ENCODE data around the gene MAST2. TPM values are rescaled to one million over a fixed set of nuclear protein-coding genes. Genes with fewer than 3 reads are reported as not detected.
"Not testable (repeated sequence)": the region's sequence is repeated elsewhere in the genome, so short reads cannot be mapped to it uniquely, and the experiment has no call there.

MAST2 gene
- total RNA-seq, 1 donor: 24.2 TPM

- TF ChIP-seq CTCF (IDR thresholded peaks at IDR 0.05; ENCODE audit: extremely low read depth, low read depth, low read length): no peak
- Histone ChIP-seq H3K4me2 (ENCODE audit: insufficient read depth, low read length) (no peak overlapping the region), H3K4me1 (ENCODE audit: insufficient read depth, low read length) (peaks cover 14% of the 10 kb centered on the region)
Observed at GRCh38 chr1:45925728-45926287, 122.4 kb downstream of the MAST2 start.

GRCh38 chr1:45926330-45926729 lies 122.9 kb downstream of the MAST2 start:
- no peak for TF ChIP-seq CTCF (IDR thresholded peaks at IDR 0.05; ENCODE audit: extremely low read depth, low read depth, low read length)
- DNase-seq (ENCODE audit: insufficient read length, low spot score, missing footprints): no peak
- H3K79me2 ChIP-seq (ENCODE audit: insufficient read depth, low read length): peaks cover 12% of the 10 kb centered on the region
- H3K9me3 ChIP-seq (ENCODE audit: low read depth, low read length): no peaks in the 10 kb centered on the region
- no peak overlapping the region for H3K4me2 ChIP-seq (ENCODE audit: insufficient read depth, low read length)
- H2AFZ ChIP-seq (ENCODE audit: low read length): no peak overlapping the region
- peaks cover 14% of the 10 kb centered on the region for H3K4me1 ChIP-seq (ENCODE audit: insufficient read depth, low read length)
- no peaks in the 10 kb centered on the region for H4K20me1 ChIP-seq (ENCODE audit: insufficient read depth, low read length)
- no peaks in the 10 kb centered on the region for H3K36me3 ChIP-seq (ENCODE audit: insufficient read depth, low read length)
- H3K27me3 ChIP-seq (ENCODE audit: insufficient read depth, low read length): no peaks in the 10 kb centered on the region
- H3K4me3 ChIP-seq (ENCODE audit: insufficient read depth, low read length): no peak overlapping the region
- H3K27ac ChIP-seq (ENCODE audit: low read depth, low read length): no peak overlapping the region

More at GRCh38 chr1:45925728-45926287, 122.4 kb downstream of the MAST2 start:
- Histone ChIP-seq H2AFZ (ENCODE audit: low read length) (no peak overlapping the region), H3K36me3 (ENCODE audit: insufficient read depth, low read length) (no peaks in the 10 kb centered on the region), H3K9me3 (ENCODE audit: low read depth, low read length) (no peaks in the 10 kb centered on the region), H4K20me1 (ENCODE audit: insufficient read depth, low read length) (no peaks in the 10 kb centered on the region), H3K4me3 (ENCODE audit: insufficient read depth, low read length) (no peak overlapping the region), H3K27ac (ENCODE audit: low read depth, low read length) (no peak overlapping the region), H3K27me3 (ENCODE audit: insufficient read depth, low read length) (no peaks in the 10 kb centered on the region), H3K79me2 (ENCODE audit: insufficient read depth, low read length) (peaks cover 12% of the 10 kb centered on the region)
- DNase-seq (ENCODE audit: insufficient read length, low spot score, missing footprints): no peak

DNA sequence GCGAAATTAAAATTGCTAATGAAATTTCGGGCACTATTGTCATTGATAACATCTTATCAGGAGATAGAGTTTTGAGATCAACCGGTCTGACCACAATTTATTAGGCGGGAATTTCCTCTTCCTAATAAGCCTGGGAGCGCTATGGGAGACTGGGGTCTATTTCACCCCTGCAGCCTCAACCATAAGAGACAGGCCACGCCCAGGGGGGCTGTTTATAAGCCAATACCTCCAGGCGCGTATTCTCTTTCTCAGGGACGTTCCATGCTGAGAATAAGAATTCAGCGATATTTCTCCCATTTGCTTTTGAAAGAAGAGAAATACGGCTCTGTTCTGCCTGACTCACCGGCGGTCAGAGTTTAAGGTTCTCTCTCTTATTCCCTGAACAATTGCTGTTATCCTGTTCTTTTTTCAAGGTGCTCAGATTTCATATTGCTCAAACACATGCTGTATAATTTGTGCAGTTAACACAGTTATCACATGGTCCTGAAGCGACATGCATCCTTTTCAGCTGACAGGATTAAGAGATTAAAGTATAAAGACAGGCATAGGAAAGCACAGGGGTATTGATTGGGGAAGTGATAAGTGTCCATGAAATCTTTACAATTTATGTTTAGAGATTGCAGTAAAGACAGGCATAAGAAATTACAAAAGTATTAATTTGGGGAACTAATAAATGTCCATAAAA lies 124.0 kb downstream of the MAST2 start:
- not testable (repeated sequence) for DNase-seq (ENCODE audit: insufficient read length, low spot score, missing footprints); H3K36me3 ChIP-seq (ENCODE audit: insufficient read depth, low read length); H3K27ac ChIP-seq (ENCODE audit: low read depth, low read length); H3K9me3 ChIP-seq (ENCODE audit: low read depth, low read length); H2AFZ ChIP-seq (ENCODE audit: low read length); H3K4me3 ChIP-seq (ENCODE audit: insufficient read depth, low read length); H3K27me3 ChIP-seq (ENCODE audit: insufficient read depth, low read length); H3K4me2 ChIP-seq (ENCODE audit: insufficient read depth, low read length); H4K20me1 ChIP-seq (ENCODE audit: insufficient read depth, low read length)
- peaks cover 14% of the 10 kb centered on the region for H3K4me1 ChIP-seq (ENCODE audit: insufficient read depth, low read length)
- peaks cover 10% of the 10 kb centered on the region for H3K79me2 ChIP-seq (ENCODE audit: insufficient read depth, low read length)

GRCh38 chr1:45928486-45929205 lies 125.2 kb downstream of the MAST2 start:
- Histone ChIP-seq H3K79me2 (ENCODE audit: insufficient read depth, low read length) (peaks cover 10% of the 10 kb centered on the region), H3K9me3 (ENCODE audit: low read depth, low read length) (no peaks in the 10 kb centered on the region), H3K36me3 (ENCODE audit: insufficient read depth, low read length) (no peaks in the 10 kb centered on the region), H3K4me3 (ENCODE audit: insufficient read depth, low read length) (no peak overlapping the region), H3K4me1 (ENCODE audit: insufficient read depth, low read length) (peaks cover 14% of the 10 kb centered on the region), H3K27ac (ENCODE audit: low read depth, low read length) (peak overlapping the region; percentile 56), H4K20me1 (ENCODE audit: insufficient read depth, low read length) (no peaks in the 10 kb centered on the region), H3K4me2 (ENCODE audit: insufficient read depth, low read length) (peak overlapping the region; percentile 53), H3K27me3 (ENCODE audit: insufficient read depth, low read length) (no peaks in the 10 kb centered on the region), H2AFZ (ENCODE audit: low read length) (no peak overlapping the region)
- DNase-seq (ENCODE audit: insufficient read length, low spot score, missing footprints): no peak
- TF ChIP-seq CTCF (IDR thresholded peaks at IDR 0.05; ENCODE audit: extremely low read depth, low read depth, low read length): no peak
